Measurements from ENCODE around the gene SOX4. TPM values are rescaled to one million over a fixed set of nuclear protein-coding genes. Genes with fewer than 3 reads are reported as not detected.

The SOX4 gene
- total and polyA plus RNA-seq, 2 experiments from 2014 or later = 4.5 to 6.3 TPM

DNA sequence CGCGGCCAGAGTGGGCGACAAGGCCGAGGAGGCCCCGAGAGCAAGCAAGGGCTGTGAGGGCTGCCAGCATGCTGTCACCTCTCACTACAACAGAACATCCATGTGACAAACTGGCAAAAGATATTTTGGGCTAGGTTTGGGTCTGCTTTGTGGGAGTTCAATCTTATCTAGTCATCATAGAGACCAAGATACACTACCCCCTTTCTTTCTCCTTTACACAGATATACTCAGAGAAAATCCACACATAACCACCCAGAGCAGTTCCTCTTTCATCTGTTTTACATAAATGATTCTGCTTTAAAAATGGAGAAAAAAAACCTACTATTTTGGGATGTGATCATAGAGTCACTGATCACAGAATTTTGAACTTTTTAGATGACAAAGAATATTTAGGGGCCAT is 16.8 kb downstream of the SOX4 start:
- Histone ChIP-seq H3K27me3 (replicated peaks; ENCODE audit: insufficient read depth) (no peaks in the 10 kb centered on the region), H3K4me1 (ENCODE audit: insufficient read depth) (no peaks in the 10 kb centered on the region), H3K4me2 (ENCODE audit: unreplicated experiment) (no peak overlapping the region), H3K4me3 (no peak overlapping the region), H3K79me2 (ENCODE audit: insufficient read depth) (no peaks in the 10 kb centered on the region), H3K27ac (no peak overlapping the region), H2AFZ (no peak overlapping the region), H3K9me2 (ENCODE audit: insufficient read depth) (no peaks in the 10 kb centered on the region), H4K20me1 (ENCODE audit: insufficient read depth) (no peaks in the 10 kb centered on the region), H3F3A (ENCODE audit: insufficient read depth) (no peaks in the 10 kb centered on the region), H3K9me3 (ENCODE audit: low read depth) (no peaks in the 10 kb centered on the region), H3K36me3 (ENCODE audit: low read depth) (no peaks in the 10 kb centered on the region), H3K9ac (no peak overlapping the region)
- in situ Hi-C loops (cut with MboI) = no loop called here
- DNase-seq = no peak
- TF ChIP-seq EZH2phosphoT487 (IDR thresholded peaks at IDR 0.05; ENCODE audit: insufficient read depth, low read depth) (no peak), EZH2 (IDR thresholded peaks at IDR 0.05; ENCODE audit: insufficient read depth, poor library complexity, severe bottlenecking) (no peak)
- WGBS, 2 experiments (ENCODE audit: low coverage in 1 of 2, low lambda C conversion rate in 2 of 2, missing lambda C conversion rate in 2 of 2) = 92 to 100% methylated on average over 5 of the region's 5 CpGs

GRCh38 chr6:21611485-21611884 is 17.9 kb downstream of the SOX4 start:
- no peaks in the 10 kb centered on the region for H3K27me3 ChIP-seq (replicated peaks; ENCODE audit: insufficient read depth)
- H4K20me1 ChIP-seq (ENCODE audit: insufficient read depth) = no peaks in the 10 kb centered on the region
- H3K27ac ChIP-seq = no peak overlapping the region
- H3K9me2 ChIP-seq (ENCODE audit: insufficient read depth) = no peaks in the 10 kb centered on the region
- H3K36me3 ChIP-seq (ENCODE audit: low read depth) = no peaks in the 10 kb centered on the region
- 90 to 91% methylated on average over 3 of the region's 3 CpGs for WGBS, 2 experiments (ENCODE audit: low coverage in 1 of 2, low lambda C conversion rate in 2 of 2, missing lambda C conversion rate in 2 of 2)
- H3K4me1 ChIP-seq (ENCODE audit: insufficient read depth) = no peaks in the 10 kb centered on the region
- H3K9me3 ChIP-seq (ENCODE audit: low read depth) = no peaks in the 10 kb centered on the region
- no peaks in the 10 kb centered on the region for H3F3A ChIP-seq (ENCODE audit: insufficient read depth)
- H3K4me3 ChIP-seq = no peak overlapping the region
- in situ Hi-C loops (cut with MboI) = no loop called here
- H2AFZ ChIP-seq = no peak overlapping the region
- no peak for DNase-seq
- no peaks in the 10 kb centered on the region for H3K79me2 ChIP-seq (ENCODE audit: insufficient read depth)
- H3K4me2 ChIP-seq (ENCODE audit: unreplicated experiment) = no peak overlapping the region
- no peak for TF ChIP-seq EZH2 (IDR thresholded peaks at IDR 0.05; ENCODE audit: insufficient read depth, poor library complexity, severe bottlenecking)
- no peak for TF ChIP-seq EZH2phosphoT487 (IDR thresholded peaks at IDR 0.05; ENCODE audit: insufficient read depth, low read depth)
- H3K9ac ChIP-seq = no peak overlapping the region

GRCh38 chr6:21612067-21612745 is 18.7 kb downstream of the SOX4 start:
- Histone ChIP-seq H3F3A (ENCODE audit: insufficient read depth) (no peaks in the 10 kb centered on the region), H3K36me3 (ENCODE audit: low read depth) (no peaks in the 10 kb centered on the region), H3K4me3 (no peak overlapping the region), H3K27ac (no peak overlapping the region), H3K4me1 (ENCODE audit: insufficient read depth) (no peaks in the 10 kb centered on the region), H3K79me2 (ENCODE audit: insufficient read depth) (no peaks in the 10 kb centered on the region), H3K27me3 (replicated peaks; ENCODE audit: insufficient read depth) (no peaks in the 10 kb centered on the region), H3K9ac (no peak overlapping the region), H2AFZ (no peak overlapping the region), H4K20me1 (ENCODE audit: insufficient read depth) (no peaks in the 10 kb centered on the region), H3K4me2 (ENCODE audit: unreplicated experiment) (no peak overlapping the region), H3K9me3 (ENCODE audit: low read depth) (no peaks in the 10 kb centered on the region), H3K9me2 (ENCODE audit: insufficient read depth) (no peaks in the 10 kb centered on the region)
- TF ChIP-seq EZH2 (IDR thresholded peaks at IDR 0.05; ENCODE audit: insufficient read depth, poor library complexity, severe bottlenecking) (no peak), EZH2phosphoT487 (IDR thresholded peaks at IDR 0.05; ENCODE audit: insufficient read depth, low read depth) (no peak)
- WGBS, 2 experiments (ENCODE audit: low coverage in 1 of 2, low lambda C conversion rate in 2 of 2, missing lambda C conversion rate in 2 of 2) = 79 to 80% methylated on average over 6 of the region's 6 CpGs
- in situ Hi-C loops (cut with MboI) = no loop called here
- DNase-seq = no peak

DNA sequence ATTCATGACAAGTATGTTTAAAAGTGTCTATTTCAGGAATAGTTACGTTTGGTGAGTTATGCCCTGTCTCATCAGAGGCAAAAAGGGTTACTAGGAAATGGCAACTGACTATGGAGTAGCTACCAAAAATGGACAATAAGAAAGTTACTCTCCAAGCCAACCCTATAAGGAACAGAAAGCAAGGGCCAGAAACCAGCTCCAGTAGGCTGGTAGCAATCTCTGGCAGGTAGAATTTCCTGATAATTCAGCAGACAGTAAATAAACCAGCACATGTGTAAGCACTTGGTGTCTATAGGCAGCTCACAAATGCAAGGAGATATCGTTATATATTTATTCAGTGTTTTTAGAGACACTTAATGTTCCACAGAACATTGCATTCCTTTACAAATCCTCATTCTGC is 20.3 kb downstream of the SOX4 start:
- Histone ChIP-seq H3K27me3 (replicated peaks; ENCODE audit: insufficient read depth) (no peaks in the 10 kb centered on the region), H3K4me2 (ENCODE audit: unreplicated experiment) (no peak overlapping the region), H3K36me3 (ENCODE audit: low read depth) (no peaks in the 10 kb centered on the region), H3K9me2 (ENCODE audit: insufficient read depth) (no peaks in the 10 kb centered on the region), H3K4me1 (ENCODE audit: insufficient read depth) (no peaks in the 10 kb centered on the region), H3K79me2 (ENCODE audit: insufficient read depth) (no peaks in the 10 kb centered on the region), H3K9ac (no peak overlapping the region), H3F3A (ENCODE audit: insufficient read depth) (no peaks in the 10 kb centered on the region), H3K9me3 (ENCODE audit: low read depth) (no peaks in the 10 kb centered on the region), H3K27ac (no peak overlapping the region), H3K4me3 (no peak overlapping the region), H4K20me1 (ENCODE audit: insufficient read depth) (no peaks in the 10 kb centered on the region), H2AFZ (no peak overlapping the region)
- no peak for DNase-seq
- in situ Hi-C loops (cut with MboI) = no loop called here
- TF ChIP-seq EZH2phosphoT487 (IDR thresholded peaks at IDR 0.05; ENCODE audit: insufficient read depth, low read depth) (no peak), EZH2 (IDR thresholded peaks at IDR 0.05; ENCODE audit: insufficient read depth, poor library complexity, severe bottlenecking) (no peak)
- WGBS, 2 experiments (ENCODE audit: low coverage in 1 of 2, low lambda C conversion rate in 2 of 2, missing lambda C conversion rate in 2 of 2) = 88 to 89% methylated on average over 2 of the region's 2 CpGs
